ENCODE results near the gene SUPT16H.

DNA sequence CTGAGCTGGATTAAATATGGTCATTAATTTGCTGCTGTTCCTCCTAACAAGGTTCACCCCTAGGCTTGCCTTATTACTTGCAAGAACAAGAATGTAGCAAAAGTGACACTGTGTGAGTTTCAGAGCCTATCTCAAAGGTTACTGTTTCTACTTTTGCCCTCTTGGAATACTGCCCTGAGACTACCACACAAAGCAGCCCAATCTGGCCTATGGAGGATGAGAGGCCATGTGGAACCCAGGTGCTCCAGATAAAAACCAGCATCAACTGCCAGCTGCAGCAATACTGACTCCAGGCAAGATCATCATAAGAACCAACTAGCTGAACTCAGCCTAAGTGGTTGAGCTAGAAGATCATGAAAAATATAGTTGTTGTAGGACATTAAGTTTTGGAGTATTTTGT is 22.4 kb upstream of the SUPT16H start:
- TF ChIP-seq GATA2 (IDR thresholded peaks at IDR 0.05; ENCODE audit: low read depth, low read length) (no peak), GATA3 (IDR thresholded peaks at IDR 0.05; ENCODE audit: low read depth, low read length) (no peak)

Data from SH-SY5Y (cell line).